ENCODE results near the gene USP7. TPM values are rescaled to one million over a fixed set of nuclear protein-coding genes. Genes with fewer than 3 reads are reported as not detected.

The USP7 gene
- total RNA-seq, 4 donors from 2014 or later = 62.5 to 109 (median 89.1) TPM

GRCh38 chr16:8885674-8886592 is 77.8 kb downstream of the USP7 start:
- Histone ChIP-seq H3K9me3 (no peaks in the 10 kb centered on the region), H3K27me3 (peaks cover 0 to 27% (median 0%) of the 10 kb centered on the region in 4 donors), H3K4me1 (peaks cover 13 to 53% (median 27%) of the 10 kb centered on the region in 3 donors), H3K36me3 (peaks cover 8 to 21% (median 9%) of the 10 kb centered on the region in 3 donors), H3K27ac (no peak overlapping the region), H3K4me3 (no peak overlapping the region)
- intact Hi-C loops (cut with DNase I) = loop anchor here (5.0 kb wide), 1 partner anchor 229 kb away; no protein-coding TSS in a partner anchor
- TF ChIP-seq, protein P1, sequence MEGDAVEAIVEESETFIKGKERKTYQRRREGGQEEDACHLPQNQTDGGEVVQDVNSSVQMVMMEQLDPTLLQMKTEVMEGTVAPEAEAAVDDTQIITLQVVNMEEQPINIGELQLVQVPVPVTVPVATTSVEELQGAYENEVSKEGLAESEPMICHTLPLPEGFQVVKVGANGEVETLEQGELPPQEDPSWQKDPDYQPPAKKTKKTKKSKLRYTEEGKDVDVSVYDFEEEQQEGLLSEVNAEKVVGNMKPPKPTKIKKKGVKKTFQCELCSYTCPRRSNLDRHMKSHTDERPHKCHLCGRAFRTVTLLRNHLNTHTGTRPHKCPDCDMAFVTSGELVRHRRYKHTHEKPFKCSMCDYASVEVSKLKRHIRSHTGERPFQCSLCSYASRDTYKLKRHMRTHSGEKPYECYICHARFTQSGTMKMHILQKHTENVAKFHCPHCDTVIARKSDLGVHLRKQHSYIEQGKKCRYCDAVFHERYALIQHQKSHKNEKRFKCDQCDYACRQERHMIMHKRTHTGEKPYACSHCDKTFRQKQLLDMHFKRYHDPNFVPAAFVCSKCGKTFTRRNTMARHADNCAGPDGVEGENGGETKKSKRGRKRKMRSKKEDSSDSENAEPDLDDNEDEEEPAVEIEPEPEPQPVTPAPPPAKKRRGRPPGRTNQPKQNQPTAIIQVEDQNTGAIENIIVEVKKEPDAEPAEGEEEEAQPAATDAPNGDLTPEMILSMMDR (IDR thresholded peaks at IDR 0.05) = no peak
- TF ChIP-seq POLR2A (IDR thresholded peaks at IDR 0.05) = no peak
- no peak for DNase-seq
- 10 to 17% methylated on average over 15 to 17 of the region's 20 CpGs for WGBS, 2 donors

GRCh38 chr16:8882725-8883377 is 80.9 kb downstream of the USP7 start:
- intact Hi-C loops (cut with DNase I) = loop anchor here (5.0 kb wide), 1 partner anchor 316 kb away; no protein-coding TSS in a partner anchor
- DNase-seq = no peak
- Histone ChIP-seq H3K4me1 (peaks cover 21 to 59% (median 40%) of the 10 kb centered on the region in 3 donors), H3K27me3 (peaks cover 0 to 27% (median 0%) of the 10 kb centered on the region in 4 donors), H3K36me3 (no peaks in the 10 kb centered on the region), H3K27ac (no peak overlapping the region), H3K9me3 (no peaks in the 10 kb centered on the region), H3K4me3 (no peak overlapping the region)
- WGBS, 2 donors = 84 to 88% methylated on average over 14 to 15 of the region's 17 CpGs
- TF ChIP-seq, protein P1 (IDR thresholded peaks at IDR 0.05) = no peak
- no peak for TF ChIP-seq POLR2A (IDR thresholded peaks at IDR 0.05)

GRCh38 chr16:8882041-8882617 is 81.6 kb downstream of the USP7 start, which contains the start of gene LITAFD:
TSS of gene LITAFD (plus strand) at chr16:8882351. CDS start at chr16:8884356, 2,005 bp downstream.
- TF ChIP-seq, protein P1 (IDR thresholded peaks at IDR 0.05) = no peak
- TF ChIP-seq POLR2A (IDR thresholded peaks at IDR 0.05) = no peak
- Histone ChIP-seq H3K9me3 (no peaks in the 10 kb centered on the region), H3K4me1 (peaks cover 21 to 55% (median 40%) of the 10 kb centered on the region in 3 donors), H3K4me3 (no peak within 1 kb of the TSS), H3K27ac (no peak within 1 kb of the TSS), H3K27me3 (peaks cover 0 to 27% (median 0%) of the 10 kb centered on the region in 4 donors), H3K36me3 (no peaks in the 10 kb centered on the region)
- no peak for DNase-seq
- WGBS, 2 donors = 75 to 100% methylated on average over 1 to 7 of the region's 10 CpGs
- intact Hi-C loops (cut with DNase I) = loop anchor here (5.0 kb wide), 1 partner anchor 315 kb away; no protein-coding TSS in a partner anchor

- peaks cover 15 to 43% (median 31%) of the 10 kb centered on the region in 3 donors for H3K4me1 ChIP-seq
- H3K27ac ChIP-seq = no peak overlapping the region
- no peak for DNase-seq
- intact Hi-C loops (cut with DNase I) = loop anchor here (5.0 kb wide), 1 partner anchor 314 kb away; no protein-coding TSS in a partner anchor
- H3K9me3 ChIP-seq = no peaks in the 10 kb centered on the region
- H3K4me3 ChIP-seq = no peak overlapping the region
- WGBS, 2 donors = 90 to 93% methylated on average over 6 to 8 of the region's 8 CpGs
- no peaks in the 10 kb centered on the region for H3K36me3 ChIP-seq
- TF ChIP-seq POLR2A (IDR thresholded peaks at IDR 0.05) = no peak
- TF ChIP-seq, protein P1 (IDR thresholded peaks at IDR 0.05) = no peak
- H3K27me3 ChIP-seq = peaks cover 0 to 27% (median 0%) of the 10 kb centered on the region in 4 donors
Observed at GRCh38 chr16:8880839-8881510, 82.7 kb downstream of the USP7 start.

Measured in esophagus squamous epithelium (tissue), 5 donors.